Measurements from ENCODE around the gene ADORA2A.

The ADORA2A gene

GRCh38 chr22:24391836-24392217 is 35.6 kb upstream of the ADORA2A start:
- Histone ChIP-seq H3K4me1 (ENCODE audit: insufficient read depth, poor library complexity, severe bottlenecking) (peaks cover 16% of the 10 kb centered on the region), H3K36me3 (ENCODE audit: low read depth) (peaks cover 4% of the 10 kb centered on the region), H3K9me3 (ENCODE audit: severe bottlenecking) (no peaks in the 10 kb centered on the region), H3K27ac (ENCODE audit: poor library complexity, severe bottlenecking) (peak overlapping the region; percentile 49), H3K27me3 (ENCODE audit: insufficient read depth, poor library complexity, severe bottlenecking) (no peaks in the 10 kb centered on the region), H3K4me3 (ENCODE audit: severe bottlenecking) (no peak overlapping the region)
- TF ChIP-seq, protein P1, sequence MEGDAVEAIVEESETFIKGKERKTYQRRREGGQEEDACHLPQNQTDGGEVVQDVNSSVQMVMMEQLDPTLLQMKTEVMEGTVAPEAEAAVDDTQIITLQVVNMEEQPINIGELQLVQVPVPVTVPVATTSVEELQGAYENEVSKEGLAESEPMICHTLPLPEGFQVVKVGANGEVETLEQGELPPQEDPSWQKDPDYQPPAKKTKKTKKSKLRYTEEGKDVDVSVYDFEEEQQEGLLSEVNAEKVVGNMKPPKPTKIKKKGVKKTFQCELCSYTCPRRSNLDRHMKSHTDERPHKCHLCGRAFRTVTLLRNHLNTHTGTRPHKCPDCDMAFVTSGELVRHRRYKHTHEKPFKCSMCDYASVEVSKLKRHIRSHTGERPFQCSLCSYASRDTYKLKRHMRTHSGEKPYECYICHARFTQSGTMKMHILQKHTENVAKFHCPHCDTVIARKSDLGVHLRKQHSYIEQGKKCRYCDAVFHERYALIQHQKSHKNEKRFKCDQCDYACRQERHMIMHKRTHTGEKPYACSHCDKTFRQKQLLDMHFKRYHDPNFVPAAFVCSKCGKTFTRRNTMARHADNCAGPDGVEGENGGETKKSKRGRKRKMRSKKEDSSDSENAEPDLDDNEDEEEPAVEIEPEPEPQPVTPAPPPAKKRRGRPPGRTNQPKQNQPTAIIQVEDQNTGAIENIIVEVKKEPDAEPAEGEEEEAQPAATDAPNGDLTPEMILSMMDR (IDR thresholded peaks at IDR 0.05; ENCODE audit: poor library complexity, severe bottlenecking): no peak
- ATAC-seq (ENCODE audit: low read depth) (peak; percentile 75), DNase-seq (ENCODE audit: low spot score) (no peak)

- no peaks in the 10 kb centered on the region for H3K27me3 ChIP-seq (ENCODE audit: insufficient read depth, poor library complexity, severe bottlenecking)
- H3K27ac ChIP-seq (ENCODE audit: poor library complexity, severe bottlenecking): peak overlapping the region; percentile 49
- H3K9me3 ChIP-seq (ENCODE audit: severe bottlenecking): no peaks in the 10 kb centered on the region
- no peak overlapping the region for H3K4me3 ChIP-seq (ENCODE audit: severe bottlenecking)
- peaks cover 5% of the 10 kb centered on the region for H3K36me3 ChIP-seq (ENCODE audit: low read depth)
- TF ChIP-seq, protein P1 (IDR thresholded peaks at IDR 0.05; ENCODE audit: poor library complexity, severe bottlenecking): no peak
- H3K4me1 ChIP-seq (ENCODE audit: insufficient read depth, poor library complexity, severe bottlenecking): peaks cover 16% of the 10 kb centered on the region
- DNase-seq (ENCODE audit: low spot score) (no peak), ATAC-seq (ENCODE audit: low read depth) (no peak)
Measured at GRCh38 chr22:24392218-24392931, 35.0 kb upstream of the ADORA2A start.

- ATAC-seq (ENCODE audit: low read depth) (peak; percentile 64), DNase-seq (ENCODE audit: low spot score) (no peak)
- Histone ChIP-seq H3K9me3 (ENCODE audit: severe bottlenecking) (no peaks in the 10 kb centered on the region), H3K4me3 (ENCODE audit: severe bottlenecking) (no peak overlapping the region), H3K36me3 (ENCODE audit: low read depth) (peaks cover 5% of the 10 kb centered on the region), H3K27me3 (ENCODE audit: insufficient read depth, poor library complexity, severe bottlenecking) (no peaks in the 10 kb centered on the region), H3K27ac (ENCODE audit: poor library complexity, severe bottlenecking) (peak overlapping the region; percentile 49), H3K4me1 (ENCODE audit: insufficient read depth, poor library complexity, severe bottlenecking) (peaks cover 16% of the 10 kb centered on the region)
- TF ChIP-seq, protein P1 (IDR thresholded peaks at IDR 0.05; ENCODE audit: poor library complexity, severe bottlenecking): no peak
Measured at GRCh38 chr22:24393012-24393559, 34.3 kb upstream of the ADORA2A start.

GRCh38 chr22:24393848-24394247 is 33.6 kb upstream of the ADORA2A start:
- Histone ChIP-seq H3K4me3 (ENCODE audit: severe bottlenecking) (no peak overlapping the region), H3K9me3 (ENCODE audit: severe bottlenecking) (no peaks in the 10 kb centered on the region), H3K36me3 (ENCODE audit: low read depth) (peaks cover 5% of the 10 kb centered on the region), H3K27me3 (ENCODE audit: insufficient read depth, poor library complexity, severe bottlenecking) (no peaks in the 10 kb centered on the region), H3K27ac (ENCODE audit: poor library complexity, severe bottlenecking) (no peak overlapping the region), H3K4me1 (ENCODE audit: insufficient read depth, poor library complexity, severe bottlenecking) (peaks cover 16% of the 10 kb centered on the region)
- no peak for ATAC-seq (ENCODE audit: low read depth)
- TF ChIP-seq, protein P1 (IDR thresholded peaks at IDR 0.05; ENCODE audit: poor library complexity, severe bottlenecking): no peak
- DNase-seq (ENCODE audit: low spot score): no peak

DNA sequence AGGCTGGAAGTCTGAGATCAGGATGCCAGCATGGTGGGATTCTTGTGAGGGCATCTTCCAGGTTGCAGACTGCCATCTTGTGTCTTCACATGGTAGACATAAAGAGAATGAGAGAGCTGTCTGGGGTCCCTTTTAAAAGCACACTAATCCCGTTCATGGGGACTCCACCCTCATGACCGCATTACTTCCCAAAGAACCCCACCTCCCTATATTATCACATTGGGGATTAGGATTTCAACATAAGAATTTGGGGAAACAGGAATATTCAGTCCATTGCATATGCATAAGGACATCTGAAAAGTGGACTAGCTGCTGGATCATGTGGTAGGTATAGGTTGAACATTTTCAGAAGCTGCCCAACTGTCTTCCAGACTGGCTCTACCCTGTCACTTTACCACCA is 33.1 kb upstream of the ADORA2A start:
- no peak overlapping the region for H3K4me3 ChIP-seq (ENCODE audit: severe bottlenecking)
- TF ChIP-seq, protein P1 (IDR thresholded peaks at IDR 0.05; ENCODE audit: poor library complexity, severe bottlenecking): no peak
- H3K4me1 ChIP-seq (ENCODE audit: insufficient read depth, poor library complexity, severe bottlenecking): peaks cover 16% of the 10 kb centered on the region
- H3K27ac ChIP-seq (ENCODE audit: poor library complexity, severe bottlenecking): no peak overlapping the region
- H3K9me3 ChIP-seq (ENCODE audit: severe bottlenecking): no peaks in the 10 kb centered on the region
- ATAC-seq (ENCODE audit: low read depth) (no peak), DNase-seq (ENCODE audit: low spot score) (no peak)
- peaks cover 5% of the 10 kb centered on the region for H3K36me3 ChIP-seq (ENCODE audit: low read depth)
- H3K27me3 ChIP-seq (ENCODE audit: insufficient read depth, poor library complexity, severe bottlenecking): no peaks in the 10 kb centered on the region

Measured in RWPE2 (cell line).